GM19239 (cell line): Measurements from ENCODE around the gene ARMC2.
A peak's percentile ranks its signal among the peaks of the same experiment; 100 is the strongest.

Experiments used
- DNase-seq: peaks from one replicate; pipeline ENCODE4 v3.0.0; 2011; ENCODE audit warnings: low spot score; ENCODE audit not compliant: insufficient read length
- FAIRE-seq: peaks from 2 replicates; lab custom pipeline; 2011; peaks lifted over from hg19 to GRCh38; lab: Jason Lieb, UNC

The ARMC2 gene

DNA sequence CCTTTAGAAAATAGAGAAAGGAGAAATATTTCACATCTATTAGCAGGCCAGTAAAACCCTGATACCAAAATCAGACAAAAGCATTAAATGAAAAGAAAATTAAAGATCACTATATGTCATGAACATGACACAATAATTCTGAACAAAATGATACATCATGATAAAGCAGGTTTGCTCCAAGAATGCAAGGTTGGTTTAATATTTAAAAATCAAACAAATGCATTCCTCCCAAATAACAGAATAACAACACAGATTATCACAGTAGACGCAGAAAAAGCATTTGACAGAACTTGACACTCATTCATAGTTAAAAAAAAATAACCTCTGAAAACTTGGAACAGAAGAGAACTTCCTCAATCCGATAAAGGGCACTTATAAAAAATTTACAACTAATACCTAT, 22.9 kb upstream of the ARMC2 start:
- FAIRE-seq (no peak), DNase-seq (no peak)

DNA sequence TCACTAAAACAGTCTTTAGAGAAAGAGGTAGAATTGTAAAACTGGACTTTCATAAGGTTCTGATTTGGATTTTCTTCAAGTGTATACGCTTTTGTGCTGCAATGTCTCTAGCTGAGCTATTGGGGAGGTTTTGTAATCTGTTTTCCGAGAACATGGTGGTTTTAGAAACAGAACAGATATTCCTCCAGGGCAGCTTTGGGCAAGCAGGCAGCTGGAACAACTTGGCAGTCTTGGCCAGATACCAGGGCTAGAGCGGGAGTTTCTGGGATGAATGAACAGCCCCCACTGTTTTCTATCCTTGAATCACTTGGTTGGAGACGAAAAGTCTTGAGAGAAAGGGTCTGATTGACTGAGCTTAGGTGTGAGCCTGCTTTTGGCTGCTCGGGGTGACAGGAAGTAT, 17.1 kb upstream of the ARMC2 start:
- no peak for FAIRE-seq
- no peak for DNase-seq

DNA sequence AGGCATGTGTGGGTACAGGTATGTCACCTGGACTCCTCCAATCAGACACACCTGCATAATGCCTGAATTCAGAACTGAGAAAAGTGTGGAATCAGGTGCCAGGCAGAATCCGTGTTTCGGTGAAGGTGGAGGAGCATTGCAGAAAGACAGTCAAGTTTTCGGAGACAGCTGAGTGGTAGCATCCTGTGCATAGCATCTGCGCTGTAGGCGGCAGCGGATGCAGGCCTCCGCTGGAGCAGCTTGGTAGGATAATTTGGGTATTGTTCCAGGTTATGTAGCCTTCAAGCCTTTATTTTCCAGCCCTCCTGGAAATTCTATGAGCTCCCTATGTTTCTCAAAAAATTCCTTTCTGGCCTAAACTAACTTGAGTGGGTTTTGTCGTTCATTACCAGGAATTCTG, 15.5 kb upstream of the ARMC2 start:
- no peak for DNase-seq
- FAIRE-seq, result no peak

DNA sequence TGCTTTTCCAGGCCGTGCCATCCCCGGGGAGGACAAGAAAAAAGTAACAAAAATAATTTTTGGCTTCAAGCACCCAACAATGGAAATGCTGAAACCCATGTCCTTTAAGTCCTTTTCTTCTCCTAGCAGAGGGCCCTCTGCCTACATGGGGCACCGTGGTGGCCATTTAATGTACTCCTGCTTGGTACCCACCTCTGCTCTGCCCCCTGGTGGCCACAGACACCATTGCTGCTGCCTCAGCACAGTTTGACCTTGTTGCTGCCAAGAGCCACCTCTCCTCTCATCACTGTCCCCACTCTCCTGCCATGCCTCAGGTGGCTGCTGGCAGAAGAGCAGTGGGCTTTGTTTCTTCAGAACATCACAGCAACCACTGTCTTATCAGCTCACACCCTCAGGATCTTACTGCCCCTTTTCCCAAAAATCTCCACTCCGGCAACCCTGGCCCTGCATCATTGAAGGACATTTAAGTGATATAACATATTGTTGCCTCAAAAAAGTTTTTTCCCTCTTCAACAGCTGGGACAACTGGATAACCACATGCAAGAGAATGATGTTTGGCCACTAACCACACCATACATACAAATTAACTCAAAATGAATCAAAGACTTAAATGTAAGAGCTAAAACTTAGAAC, 12.9 kb upstream of the ARMC2 start:
- peak; percentile 61 for DNase-seq
- peak; percentile 40 for FAIRE-seq

- no peak for FAIRE-seq
Measured at GRCh38 chr6:108836061-108836460, 12.2 kb upstream of the ARMC2 start.

DNA sequence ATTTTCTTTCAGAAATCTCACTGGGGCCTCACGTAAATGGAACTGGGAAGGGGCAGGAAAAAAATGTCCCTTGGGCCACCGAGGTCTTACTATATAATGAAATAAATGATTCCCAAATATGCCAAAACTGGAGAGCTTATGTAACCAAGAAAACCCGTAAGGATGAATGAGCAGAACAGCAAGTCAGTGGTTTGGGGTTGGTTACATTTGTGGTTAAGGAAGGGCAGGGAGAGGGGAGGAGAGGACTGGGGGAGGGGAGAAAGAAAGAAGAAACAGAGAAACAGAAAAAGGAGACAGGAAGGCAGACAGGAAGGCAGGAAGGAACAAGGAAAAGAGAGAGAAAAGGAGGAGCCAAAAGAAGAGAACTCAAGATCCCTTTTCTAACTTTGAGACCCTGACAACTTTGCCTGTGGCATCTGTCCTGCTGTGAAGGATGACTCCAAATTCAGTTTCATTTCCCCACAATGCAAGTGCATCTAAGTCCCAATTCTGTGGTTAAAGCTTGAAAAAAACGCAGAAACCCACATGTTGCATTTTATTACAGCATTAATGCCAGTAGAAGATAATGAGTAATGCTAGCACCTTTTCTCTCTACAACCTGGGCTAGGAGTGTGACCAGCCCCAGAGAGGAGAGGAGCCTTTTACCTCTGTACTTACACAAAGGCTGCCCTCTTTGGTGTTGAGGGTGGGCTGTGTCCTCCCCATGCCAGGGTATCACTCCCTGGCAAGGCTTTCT, 10.8 kb upstream of the ARMC2 start:
- FAIRE-seq (no peak), DNase-seq (no peak)

More at GRCh38 chr6:108836061-108836460, 12.2 kb upstream of the ARMC2 start:
- no peak for DNase-seq

DNA sequence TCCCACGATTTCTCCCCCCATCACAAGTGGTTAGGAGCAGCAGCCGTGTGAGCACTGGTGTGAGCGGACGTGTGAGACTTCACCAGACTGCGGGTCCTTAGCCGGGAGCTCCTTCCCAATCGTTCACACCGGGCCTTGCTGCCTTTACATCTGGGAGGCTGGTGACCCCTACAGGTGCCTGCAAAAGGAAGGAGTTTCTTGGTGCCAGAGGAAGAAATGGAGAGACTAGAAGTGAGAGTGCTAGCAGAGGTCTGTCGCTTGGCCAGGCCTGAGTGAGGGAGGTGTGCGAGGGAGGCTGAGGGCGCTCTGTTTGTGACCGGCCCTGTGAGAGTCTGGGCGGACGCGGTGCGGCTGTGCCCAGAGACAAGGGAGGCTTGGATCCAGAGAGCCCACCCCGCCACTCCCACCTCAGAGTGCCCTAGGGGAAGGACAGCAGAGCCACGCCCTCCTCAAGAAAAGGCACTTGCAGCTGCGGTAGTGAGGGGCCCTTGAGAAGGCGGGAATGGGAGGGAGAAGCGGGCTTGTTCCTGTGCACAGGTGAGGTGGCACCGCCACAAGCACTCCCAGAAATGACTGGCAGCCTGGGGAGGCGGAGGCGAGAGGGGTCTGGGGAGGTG, 10.0 kb upstream of the ARMC2 start:
- DNase-seq, result no peak
- FAIRE-seq, result no peak

GRCh38 chr6:108839083-108839642, 9.1 kb upstream of the ARMC2 start:
- no peak for FAIRE-seq
- no peak for DNase-seq

DNA sequence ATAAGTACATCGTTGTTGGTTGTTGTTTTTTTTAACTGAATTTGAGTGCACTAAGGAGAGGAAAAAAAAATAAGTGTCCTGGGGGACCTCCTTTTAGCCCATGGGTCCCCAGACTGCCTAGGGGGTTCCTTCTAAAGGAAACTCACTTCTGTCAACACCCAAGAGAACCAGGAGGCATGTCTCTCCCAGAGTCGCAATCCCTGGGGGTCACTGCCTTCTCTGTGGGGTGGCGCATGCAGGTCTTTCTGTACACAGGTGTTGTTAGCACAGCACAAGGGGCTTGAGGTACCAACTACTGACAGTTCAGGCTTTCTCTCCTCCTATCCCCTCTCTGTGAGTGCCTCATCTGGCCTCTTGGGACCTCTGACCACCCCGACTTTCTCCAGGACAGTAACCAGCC, 7.3 kb upstream of the ARMC2 start:
- DNase-seq (no peak), FAIRE-seq (no peak)

- DNase-seq (no peak), FAIRE-seq (no peak)
Measured at GRCh38 chr6:108841377-108841855, 6.8 kb upstream of the ARMC2 start.

- DNase-seq, result no peak
- no peak for FAIRE-seq
Measured at GRCh38 chr6:108844135-108844534, 4.1 kb upstream of the ARMC2 start.

GRCh38 chr6:108845145-108845544, 3.1 kb upstream of the ARMC2 start:
- DNase-seq (no peak), FAIRE-seq (no peak)

- DNase-seq (no peak), FAIRE-seq (no peak)
Measured at GRCh38 chr6:108846101-108846500, 2.1 kb upstream of the ARMC2 start.

- FAIRE-seq (no peak), DNase-seq (no peak)
Measured at GRCh38 chr6:108846628-108847027, 1.6 kb upstream of the ARMC2 start.

GRCh38 chr6:108847738-108848115, 495 bp upstream of the ARMC2 start:
- no peak for FAIRE-seq

DNA sequence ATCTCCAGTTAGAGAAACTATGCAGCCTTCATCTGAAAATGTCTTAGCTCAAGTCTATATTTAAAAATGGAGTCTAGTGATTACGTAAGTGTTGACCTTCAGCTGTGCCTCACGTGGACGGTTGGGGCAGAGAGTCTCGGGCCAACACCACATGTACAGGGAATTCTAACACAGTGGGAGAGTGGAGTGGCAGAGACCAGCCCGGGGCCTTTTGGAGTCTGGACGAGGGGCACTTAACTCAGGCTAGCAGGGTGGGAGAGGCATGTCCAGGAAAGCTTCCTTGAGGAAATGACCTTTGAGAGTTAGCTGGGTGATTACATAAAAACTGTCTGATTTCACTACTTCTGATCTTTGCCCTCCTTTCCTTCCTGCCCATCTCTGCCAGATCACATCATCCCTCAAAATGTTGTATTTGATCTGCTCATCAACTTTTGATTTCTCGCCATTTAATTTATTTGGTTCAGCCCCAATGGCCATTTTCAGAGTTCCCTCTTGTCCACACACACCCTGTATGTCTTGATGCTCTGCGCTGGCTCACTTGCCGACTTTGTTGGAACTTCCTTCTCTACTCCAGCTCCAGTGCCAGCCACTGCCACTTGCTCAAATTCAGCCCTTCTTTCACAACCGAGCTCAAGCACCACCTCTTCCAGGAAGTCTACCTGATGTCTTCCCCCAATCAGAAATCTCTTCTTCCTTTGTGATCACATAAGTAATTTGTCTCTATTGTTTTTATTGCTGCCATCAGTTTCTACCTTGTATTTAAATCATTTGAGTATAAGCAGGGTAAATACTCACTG, 2.6 kb downstream of the ARMC2 start:
- FAIRE-seq, result no peak

More at GRCh38 chr6:108847738-108848115, 495 bp upstream of the ARMC2 start:
- DNase-seq, result no peak

DNA sequence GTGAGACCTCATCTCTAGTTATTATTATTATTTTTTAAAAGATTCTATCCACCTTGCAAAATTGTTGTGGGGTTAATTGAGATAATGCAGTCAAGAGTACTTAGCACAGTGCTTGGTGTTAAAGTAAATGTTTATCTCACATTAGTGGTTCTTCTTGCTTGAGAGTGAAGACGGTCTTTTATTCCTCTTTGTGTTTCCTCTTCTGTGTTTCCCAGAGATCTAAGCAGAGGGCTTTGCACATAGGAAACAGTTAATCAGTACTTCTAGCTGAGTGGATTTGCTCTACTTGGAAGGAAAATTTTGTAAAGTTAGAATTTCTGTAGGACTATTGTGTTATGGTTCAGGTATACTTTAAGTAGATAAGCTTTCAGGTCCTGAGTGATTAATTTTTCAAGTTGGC, 3.5 kb downstream of the ARMC2 start:
- no peak for DNase-seq
- no peak for FAIRE-seq

More for the DNA sequence above, 2.6 kb downstream of the ARMC2 start:
- DNase-seq, result no peak

DNA sequence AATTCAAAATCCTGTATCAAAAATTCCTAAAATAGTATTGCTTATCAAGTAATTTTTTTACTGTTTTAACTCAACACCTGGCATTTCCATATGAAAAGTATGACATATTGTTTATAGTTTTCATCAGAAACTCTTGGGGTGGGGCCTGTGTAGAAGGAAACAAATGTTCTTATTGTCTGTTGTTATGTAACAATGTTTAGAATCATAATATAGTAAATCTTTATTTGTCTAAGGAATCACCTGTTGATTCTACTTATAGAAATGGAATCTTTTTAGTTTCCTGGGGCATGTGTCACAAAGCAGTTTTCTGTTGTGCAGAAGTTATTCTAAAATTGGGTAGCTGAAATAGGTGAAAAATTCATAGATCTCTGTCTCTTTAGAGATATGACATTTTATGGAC, 4.9 kb downstream of the ARMC2 start:
- FAIRE-seq, result no peak
- DNase-seq, result no peak

GRCh38 chr6:108862479-108863191, 14.4 kb downstream of the ARMC2 start:
- no peak for FAIRE-seq
- DNase-seq, result no peak
